DND-41 (cell line): ENCODE data around the gene ACER3.

Experiments
- ATAC-seq: fragments of 200-7000 bp; cut with Tn5 transposase; 3 replicates; pipeline ENCODE4 v1.9.1; 2021; ENCODE audit warnings: low read depth; ENCODE audit not compliant: insufficient read depth
- DNase-seq: peaks from one replicate; pipeline ENCODE4 v3.0.0-alpha.2; 2020
- H2AFZ ChIP-seq: 2 replicates; pipeline ENCODE4 v1.6.0; 2012; ENCODE audit warnings: low read depth, low read length
- H3K27ac ChIP-seq: 2 replicates; pipeline ENCODE4 v1.5.1; 2012; ENCODE audit warnings: low read length, inconsistent platforms
- H3K27me3 ChIP-seq: fragments of 200-600 bp; sonication (generic); 2 replicates; pipeline ENCODE4 v1.6.0; 2012; ENCODE audit warnings: low read length, mild to moderate bottlenecking, inconsistent platforms; ENCODE audit not compliant: insufficient read depth, poor library complexity
- H3K36me3 ChIP-seq: 2 replicates; pipeline ENCODE4 v1.5.1; 2012; ENCODE audit warnings: low read length, inconsistent platforms; ENCODE audit not compliant: insufficient read depth
- H3K4me1 ChIP-seq: 2 replicates; pipeline ENCODE4 v1.5.1; 2012; ENCODE audit warnings: mild to moderate bottlenecking, low read length; ENCODE audit not compliant: insufficient read depth
- H3K4me2 ChIP-seq: 2 replicates; pipeline ENCODE4 v1.6.0; 2012; ENCODE audit warnings: mild to moderate bottlenecking, moderate library complexity, low read length, inconsistent platforms; ENCODE audit not compliant: insufficient read depth
- H3K4me3 ChIP-seq, 2 experiments: fragments of 200-600 bp in 1 of 2; shearing (Covaris generic) in 1 of 2; 2 replicates each; pipeline ENCODE4 v1.5.1; 2012 to 2016; ENCODE audit warnings: inconsistent platforms in 2 of 2, low read length in 2 of 2, mild to moderate bottlenecking in 2 of 2, low read depth in 1 of 2, moderate library complexity in 1 of 2
- H3K79me2 ChIP-seq: 2 replicates; pipeline ENCODE4 v1.6.0; 2012; ENCODE audit warnings: low read length, inconsistent platforms; ENCODE audit not compliant: insufficient read depth
- H3K9ac ChIP-seq: 2 replicates; pipeline ENCODE4 v1.6.0; 2012; ENCODE audit warnings: low read depth, mild to moderate bottlenecking, inconsistent platforms, low read length, moderate library complexity
- H3K9me3 ChIP-seq: 2 replicates; pipeline ENCODE4 v1.5.1; 2012; ENCODE audit warnings: low read length, moderate library complexity, mild to moderate bottlenecking, inconsistent platforms; ENCODE audit not compliant: insufficient read depth, severe bottlenecking
- H4K20me1 ChIP-seq: 2 replicates; pipeline ENCODE4 v1.6.0; 2012; ENCODE audit warnings: low read length; ENCODE audit not compliant: insufficient read depth
- CTCF ChIP-seq: IDR thresholded peaks from 2 replicates; pipeline ENCODE4 v1.5.1; 2012; ENCODE audit warnings: borderline replicate concordance, low read length, moderate library complexity, mild to moderate bottlenecking; ENCODE audit not compliant: poor library complexity, severe bottlenecking; ENCODE audit errors: extremely low read depth
- EZH2 ChIP-seq: IDR thresholded peaks from 3 replicates; pipeline ENCODE4 v1.6.1; 2012; ENCODE audit warnings: borderline replicate concordance, low read depth, mild to moderate bottlenecking, moderate library complexity, low read length, inconsistent platforms; ENCODE audit not compliant: severe bottlenecking

Gene ACER3

GRCh38 chr11:77042111-77042726 is 181.5 kb downstream of the ACER3 start:
- Histone ChIP-seq H3K27ac (no peak overlapping the region), H3K27me3 (no peaks in the 10 kb centered on the region), H4K20me1 (no peaks in the 10 kb centered on the region), H3K4me2 (no peak overlapping the region), H3K79me2 (no peaks in the 10 kb centered on the region), H3K36me3 (no peaks in the 10 kb centered on the region), H3K4me1 (peaks cover 3% of the 10 kb centered on the region), H3K9ac (no peak overlapping the region), H3K9me3 (no peaks in the 10 kb centered on the region), H2AFZ (no peak overlapping the region), H3K4me3 (no peak overlapping the region)
- no peak for ATAC-seq
- DNase-seq, result no peak
- TF ChIP-seq CTCF (no peak), EZH2 (no peak)

- DNase-seq, result no peak
- H3K9me3 ChIP-seq, result no peaks in the 10 kb centered on the region
Observed at GRCh38 chr11:77044356-77044755, 183.6 kb downstream of the ACER3 start.

GRCh38 chr11:77044886-77045285 is 184.2 kb downstream of the ACER3 start:
- Histone ChIP-seq H2AFZ (no peak overlapping the region), H3K9me3 (no peaks in the 10 kb centered on the region), H4K20me1 (no peaks in the 10 kb centered on the region), H3K27ac (no peak overlapping the region), H3K27me3 (no peaks in the 10 kb centered on the region), H3K9ac (no peak overlapping the region), H3K36me3 (no peaks in the 10 kb centered on the region), H3K4me1 (peaks cover 6% of the 10 kb centered on the region), H3K79me2 (no peaks in the 10 kb centered on the region), H3K4me3 (no peak overlapping the region), H3K4me2 (no peak overlapping the region)
- DNase-seq (no peak), ATAC-seq (no peak)
- TF ChIP-seq CTCF (no peak), EZH2 (no peak)

More at GRCh38 chr11:77044356-77044755, 183.6 kb downstream of the ACER3 start:
- Histone ChIP-seq H3K79me2 (no peaks in the 10 kb centered on the region), H3K27ac (no peak overlapping the region), H4K20me1 (no peaks in the 10 kb centered on the region), H2AFZ (no peak overlapping the region), H3K27me3 (no peaks in the 10 kb centered on the region), H3K9ac (no peak overlapping the region), H3K4me2 (no peak overlapping the region), H3K36me3 (no peaks in the 10 kb centered on the region), H3K4me3 (no peak overlapping the region), H3K4me1 (peaks cover 6% of the 10 kb centered on the region)
- TF ChIP-seq CTCF, result no peak
- TF ChIP-seq EZH2, result no peak
- no peak for ATAC-seq
